HL-60 (cell line): Measurements from ENCODE around the gene TANGO6.
"Not testable (repeated sequence)": the region's sequence is repeated elsewhere in the genome, so short reads cannot be mapped to it uniquely, and the experiment has no call there.

ENCODE experiments used
- DNase-seq, 2 experiments: peaks; one replicate each; pipeline ENCODE4 v3.0.0-alpha.2; 2010 to 2020; ENCODE audit warnings: low read depth in 1 of 2, low spot score in 1 of 2
- H3K27ac ChIP-seq: fragments of 250-450 bp; sonication (Bioruptor Pico); replicated peaks from 2 replicates; pipeline ENCODE4 v1.5.1; 2020; ENCODE audit warnings: mild to moderate bottlenecking, moderate library complexity
- H3K27me3 ChIP-seq: fragments of 250-450 bp; sonication (Bioruptor Pico); 2 replicates; pipeline ENCODE4 v1.5.1; 2021; ENCODE audit warnings: mild to moderate bottlenecking, moderate library complexity; ENCODE audit not compliant: insufficient read depth, poor library complexity, severe bottlenecking
- H3K4me3 ChIP-seq: replicated peaks from 2 replicates; pipeline ENCODE4 v1.5.1; 2011; ENCODE audit warnings: mild to moderate bottlenecking, control low read depth, low read length; ENCODE audit not compliant: insufficient read depth
- GABPA ChIP-seq: IDR thresholded peaks from 2 replicates; pipeline ENCODE4 v1.6.1; 2012; ENCODE audit warnings: low read depth
- POLR2AphosphoS5 ChIP-seq: IDR thresholded peaks from 2 replicates; pipeline ENCODE4 v1.6.1; 2012; ENCODE audit warnings: low read depth
- SPI1 ChIP-seq: IDR thresholded peaks from 2 replicates; pipeline ENCODE4 v1.6.1; 2012; ENCODE audit warnings: low read depth, mild to moderate bottlenecking, borderline replicate concordance
- TF ChIP-seq, protein P1 (sequence below): IDR thresholded peaks from 2 replicates; pipeline ENCODE4 v1.6.1; 2012; ENCODE audit warnings: low read depth; ENCODE audit not compliant: insufficient replicate concordance
- TF ChIP-seq, protein P2 (sequence below): IDR thresholded peaks from one replicate; pipeline ENCODE4 v1.5.1; 2011; ENCODE audit warnings: low read length, control low read depth, inconsistent platforms; ENCODE audit not compliant: insufficient read depth

Gene TANGO6

DNA sequence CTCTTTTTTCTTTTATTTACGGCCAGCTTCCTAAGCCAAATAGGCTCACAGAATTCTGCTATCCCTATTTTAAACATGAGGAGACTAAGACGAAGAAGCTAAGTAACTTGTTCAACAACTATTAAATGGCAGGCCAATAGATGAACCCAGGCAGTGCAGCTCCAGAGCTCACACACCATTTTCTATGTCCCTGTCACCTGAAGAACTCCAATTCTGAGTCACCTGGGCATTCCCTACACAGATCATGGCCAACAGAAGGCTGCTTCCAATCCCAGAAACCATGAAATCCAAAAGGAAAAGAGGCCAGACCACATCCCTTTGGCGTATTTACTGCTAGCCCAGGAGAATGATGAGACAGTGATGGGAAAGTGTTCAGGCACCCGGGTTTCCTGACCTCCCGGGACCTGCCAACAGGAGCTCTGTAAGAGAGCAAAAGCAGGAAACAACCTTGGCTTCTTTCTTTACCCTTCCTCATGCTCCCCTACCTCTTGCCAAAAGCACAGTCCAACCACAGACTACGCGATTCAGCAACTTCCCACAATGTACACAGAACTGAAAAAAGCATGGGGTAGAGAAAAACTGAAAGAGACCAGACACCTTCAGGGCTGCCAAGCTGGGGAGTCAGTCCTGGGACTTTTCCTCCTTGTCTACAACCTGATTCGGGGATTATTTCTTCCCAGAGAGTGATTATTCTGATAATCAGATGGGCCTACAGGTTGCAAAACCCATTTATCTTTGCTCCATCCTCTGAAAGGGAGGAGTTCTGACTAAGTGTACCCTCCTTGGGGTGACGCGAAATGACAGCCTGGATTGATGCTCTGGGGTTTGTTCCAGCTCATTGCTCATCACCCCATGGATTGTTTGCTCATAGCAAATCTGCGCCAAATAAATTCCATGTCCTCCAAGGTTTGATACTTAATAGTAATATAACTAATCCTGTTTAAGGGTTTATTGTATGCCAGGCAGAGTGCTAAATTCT lies 214.4 kb downstream of the TANGO6 start:
- no peak for TF ChIP-seq GABPA
- TF ChIP-seq, protein P1, sequence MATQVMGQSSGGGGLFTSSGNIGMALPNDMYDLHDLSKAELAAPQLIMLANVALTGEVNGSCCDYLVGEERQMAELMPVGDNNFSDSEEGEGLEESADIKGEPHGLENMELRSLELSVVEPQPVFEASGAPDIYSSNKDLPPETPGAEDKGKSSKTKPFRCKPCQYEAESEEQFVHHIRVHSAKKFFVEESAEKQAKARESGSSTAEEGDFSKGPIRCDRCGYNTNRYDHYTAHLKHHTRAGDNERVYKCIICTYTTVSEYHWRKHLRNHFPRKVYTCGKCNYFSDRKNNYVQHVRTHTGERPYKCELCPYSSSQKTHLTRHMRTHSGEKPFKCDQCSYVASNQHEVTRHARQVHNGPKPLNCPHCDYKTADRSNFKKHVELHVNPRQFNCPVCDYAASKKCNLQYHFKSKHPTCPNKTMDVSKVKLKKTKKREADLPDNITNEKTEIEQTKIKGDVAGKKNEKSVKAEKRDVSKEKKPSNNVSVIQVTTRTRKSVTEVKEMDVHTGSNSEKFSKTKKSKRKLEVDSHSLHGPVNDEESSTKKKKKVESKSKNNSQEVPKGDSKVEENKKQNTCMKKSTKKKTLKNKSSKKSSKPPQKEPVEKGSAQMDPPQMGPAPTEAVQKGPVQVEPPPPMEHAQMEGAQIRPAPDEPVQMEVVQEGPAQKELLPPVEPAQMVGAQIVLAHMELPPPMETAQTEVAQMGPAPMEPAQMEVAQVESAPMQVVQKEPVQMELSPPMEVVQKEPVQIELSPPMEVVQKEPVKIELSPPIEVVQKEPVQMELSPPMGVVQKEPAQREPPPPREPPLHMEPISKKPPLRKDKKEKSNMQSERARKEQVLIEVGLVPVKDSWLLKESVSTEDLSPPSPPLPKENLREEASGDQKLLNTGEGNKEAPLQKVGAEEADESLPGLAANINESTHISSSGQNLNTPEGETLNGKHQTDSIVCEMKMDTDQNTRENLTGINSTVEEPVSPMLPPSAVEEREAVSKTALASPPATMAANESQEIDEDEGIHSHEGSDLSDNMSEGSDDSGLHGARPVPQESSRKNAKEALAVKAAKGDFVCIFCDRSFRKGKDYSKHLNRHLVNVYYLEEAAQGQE = no peak
- no peak for TF ChIP-seq POLR2AphosphoS5
- no peak for TF ChIP-seq SPI1
- TF ChIP-seq, protein P2, sequence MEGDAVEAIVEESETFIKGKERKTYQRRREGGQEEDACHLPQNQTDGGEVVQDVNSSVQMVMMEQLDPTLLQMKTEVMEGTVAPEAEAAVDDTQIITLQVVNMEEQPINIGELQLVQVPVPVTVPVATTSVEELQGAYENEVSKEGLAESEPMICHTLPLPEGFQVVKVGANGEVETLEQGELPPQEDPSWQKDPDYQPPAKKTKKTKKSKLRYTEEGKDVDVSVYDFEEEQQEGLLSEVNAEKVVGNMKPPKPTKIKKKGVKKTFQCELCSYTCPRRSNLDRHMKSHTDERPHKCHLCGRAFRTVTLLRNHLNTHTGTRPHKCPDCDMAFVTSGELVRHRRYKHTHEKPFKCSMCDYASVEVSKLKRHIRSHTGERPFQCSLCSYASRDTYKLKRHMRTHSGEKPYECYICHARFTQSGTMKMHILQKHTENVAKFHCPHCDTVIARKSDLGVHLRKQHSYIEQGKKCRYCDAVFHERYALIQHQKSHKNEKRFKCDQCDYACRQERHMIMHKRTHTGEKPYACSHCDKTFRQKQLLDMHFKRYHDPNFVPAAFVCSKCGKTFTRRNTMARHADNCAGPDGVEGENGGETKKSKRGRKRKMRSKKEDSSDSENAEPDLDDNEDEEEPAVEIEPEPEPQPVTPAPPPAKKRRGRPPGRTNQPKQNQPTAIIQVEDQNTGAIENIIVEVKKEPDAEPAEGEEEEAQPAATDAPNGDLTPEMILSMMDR = no peak
- peak in 1 of 2 experiments; percentile 73 for DNase-seq
- H3K4me3 ChIP-seq = no peak overlapping the region
- peak overlapping the region; percentile 40; the same call in 1 of the 2 replicates for H3K27ac ChIP-seq
- H3K27me3 ChIP-seq = no peaks in the 10 kb centered on the region

DNA sequence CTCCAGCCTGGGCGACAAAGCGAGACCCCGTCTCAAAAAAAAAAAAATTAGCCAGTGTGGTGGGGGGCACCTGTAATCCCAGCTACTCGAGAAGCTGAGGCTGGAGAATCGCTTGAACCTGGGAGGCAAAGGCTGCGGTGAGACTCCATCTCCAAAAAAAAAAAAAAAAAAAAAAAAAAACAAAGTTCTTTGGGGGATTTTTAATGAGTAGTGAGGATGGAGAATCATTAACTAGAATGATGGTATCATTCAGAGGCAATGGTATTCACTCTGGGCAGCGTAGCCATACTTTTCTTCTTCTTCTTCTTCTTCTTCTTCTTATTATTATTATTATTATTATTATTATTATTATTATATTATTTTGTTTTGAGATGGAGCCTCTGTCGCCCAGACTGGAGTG lies 220.2 kb downstream of the TANGO6 start:
- not testable (repeated sequence) for H3K27ac ChIP-seq, H3K27me3 ChIP-seq, DNase-seq, H3K4me3 ChIP-seq

DNA sequence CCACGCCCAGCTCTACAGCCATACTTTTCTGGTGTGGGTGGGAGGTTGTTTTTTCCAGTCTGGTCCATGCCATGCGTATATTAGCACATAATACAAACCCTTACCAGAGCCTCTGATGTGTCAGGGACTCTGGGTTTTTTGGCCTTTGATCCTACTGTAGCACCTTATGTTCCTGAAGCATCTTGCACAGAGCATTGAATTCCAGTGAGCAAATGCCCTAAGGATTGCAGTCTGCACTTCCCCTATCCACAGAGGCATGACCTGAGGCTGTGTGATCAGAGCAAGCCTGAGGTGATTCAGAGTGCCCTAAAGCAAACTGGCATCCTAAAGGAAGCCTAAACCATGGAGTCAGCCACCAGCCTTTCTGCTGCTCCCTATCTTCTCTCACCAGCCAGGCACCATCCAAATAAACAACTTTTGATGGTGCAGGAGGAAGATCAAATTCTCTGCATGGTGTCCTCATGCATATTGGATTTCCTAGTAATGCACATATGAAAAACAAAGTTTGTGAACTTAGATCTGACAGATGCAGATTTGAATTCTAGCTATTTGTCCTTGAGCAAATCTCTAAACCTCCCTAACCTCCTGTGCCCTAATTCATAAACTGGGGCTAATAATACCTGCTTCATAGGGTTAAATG lies 220.9 kb downstream of the TANGO6 start:
- TF ChIP-seq SPI1 = 0 out of 2 replicates have a peak, but pooled peaks have one; percentile 3
- TF ChIP-seq, protein P2 = no peak
- no peak for DNase-seq
- Histone ChIP-seq H3K4me3 (no peak overlapping the region), H3K27ac (no peak overlapping the region), H3K27me3 (no peaks in the 10 kb centered on the region)

DNA sequence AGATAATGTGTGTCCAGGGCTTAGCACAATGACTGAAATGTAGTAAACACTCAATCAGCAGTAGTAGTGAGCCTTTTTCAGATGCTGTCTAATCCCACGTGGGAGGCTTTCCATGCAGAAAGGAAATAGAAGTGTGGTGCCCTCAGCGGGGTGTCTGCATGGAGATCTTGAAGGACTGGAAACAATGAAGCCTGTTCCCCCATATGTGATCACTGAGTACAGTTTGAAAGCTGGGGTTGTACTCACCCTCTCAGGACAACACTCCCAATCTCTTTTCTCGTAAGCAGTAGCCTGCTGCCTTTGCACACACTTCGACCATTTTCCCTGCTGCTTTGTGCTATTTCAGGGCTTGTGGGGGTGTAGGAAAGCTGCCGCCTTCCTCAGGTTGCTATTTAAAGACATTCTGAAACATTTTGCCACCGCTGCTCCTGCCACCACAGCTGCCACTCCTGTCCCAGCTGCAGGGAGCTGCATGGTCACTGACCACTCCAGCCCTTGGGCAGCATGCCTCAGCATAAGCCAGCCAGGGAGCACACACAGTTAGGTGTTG lies 221.5 kb downstream of the TANGO6 start:
- no peak for DNase-seq
- Histone ChIP-seq H3K27me3 (no peaks in the 10 kb centered on the region), H3K4me3 (no peak overlapping the region), H3K27ac (no peak overlapping the region)
- TF ChIP-seq, protein P1 = no peak
- TF ChIP-seq, protein P2 = no peak
- TF ChIP-seq POLR2AphosphoS5 = no peak
- TF ChIP-seq SPI1 = no peak
- no peak for TF ChIP-seq GABPA
